Panc1 (cell line): ENCODE data around the gene DEFB129. TPM values are rescaled to one million over a fixed set of nuclear protein-coding genes. Genes with fewer than 3 reads are reported as not detected.

Experiments
- ATAC-seq: fragments of 200-7000 bp; cut with Tn5 transposase; 2 replicates; pipeline ENCODE4 v1.9.1; 2020; ENCODE audit warnings: mild to moderate bottlenecking, moderate library complexity
- BruUV-seq: library from RNA; stranded (reverse); fragments of 400-500 nt; replicated peaks from 2 replicates; lab custom pipeline; 2021; lab: Mats Ljungman, UMichigan
- CTCF ChIA-PET: fragments of 300-600 bp; sonication (Branson Sonifier 250); formaldehyde crosslinking; loops from one replicate; lab custom pipeline; 2022; ENCODE audit warnings: antibody characterized with exemption; lab: Charles Lee
- POLR2A ChIA-PET: fragments of 300-600 bp; sonication (Branson Sonifier 250); formaldehyde crosslinking; loops from one replicate; lab custom pipeline; 2022; ENCODE audit warnings: antibody characterized with exemption; lab: Charles Lee
- DNase-seq: peaks from one replicate; pipeline ENCODE4 v3.0.0-alpha.2; 2010; ENCODE audit warnings: low read depth, low spot score
- H3K27ac ChIP-seq: 2 replicates; pipeline ENCODE4 v1.5.1; 2011; ENCODE audit warnings: mild to moderate bottlenecking, low read length, inconsistent platforms
- H3K27me3 ChIP-seq: fragments of 200-500 bp; sonication (Bioruptor generic); 2 replicates; pipeline ENCODE4 v1.6.0; 2014; ENCODE audit warnings: low read length, inconsistent platforms; ENCODE audit not compliant: control insufficient read depth, insufficient read depth
- H3K36me3 ChIP-seq: fragments of 200-500 bp; sonication (Bioruptor generic); 2 replicates; pipeline ENCODE4 v1.5.1; 2014; ENCODE audit warnings: inconsistent platforms, mild to moderate bottlenecking, low read length, moderate library complexity; ENCODE audit not compliant: control insufficient read depth, insufficient read depth
- H3K4me1 ChIP-seq: 2 replicates; pipeline ENCODE4 v1.5.1; 2011; ENCODE audit warnings: inconsistent platforms, mild to moderate bottlenecking, low read length, moderate library complexity; ENCODE audit not compliant: control insufficient read depth, insufficient read depth
- H3K4me3 ChIP-seq, 2 experiments: 2 replicates each; pipeline ENCODE4 v1.5.1; 2011 to 2012; ENCODE audit warnings: low read depth in 2 of 2, low read length in 2 of 2, mild to moderate bottlenecking in 2 of 2, inconsistent platforms in 1 of 2, moderate library complexity in 1 of 2
- H3K9me3 ChIP-seq: fragments of 200-500 bp; sonication (Bioruptor generic); 2 replicates; pipeline ENCODE4 v1.5.1; 2014; ENCODE audit warnings: low read depth, mild to moderate bottlenecking, inconsistent platforms, low read length, moderate library complexity; ENCODE audit not compliant: control insufficient read depth, insufficient read depth
- POLR2AphosphoS5 ChIP-seq: IDR thresholded peaks from 2 replicates; pipeline ENCODE4 v1.6.1; 2012; ENCODE audit warnings: mild to moderate bottlenecking, low read depth, low read length, moderate library complexity
- SIN3A ChIP-seq: IDR thresholded peaks from 2 replicates; pipeline ENCODE4 v1.6.1; 2012; ENCODE audit warnings: low read depth, mild to moderate bottlenecking, low read length, moderate library complexity, borderline replicate concordance; ENCODE audit not compliant: insufficient read depth
- TCF7L2 ChIP-seq: IDR thresholded peaks from 2 replicates; pipeline ENCODE4 v1.6.1; 2011; ENCODE audit warnings: mild to moderate bottlenecking, low read depth, low read length, inconsistent platforms
- in situ Hi-C: cut with HindIII; loops from 2 replicates; pipeline ENCODE4 v1.10.0; 2016; ENCODE audit warnings: low sequenced_read_pairs, low pct_unique_long_range_greater_than_20kb
- intact Hi-C: fragments of 100-400 bp; cut with micrococcal nuclease; formaldehyde crosslinking; loops from one replicate; pipeline ENCODE4 v1.10.0; 2022; ENCODE audit not compliant: unreplicated experiment
- total RNA-seq: library from RNA; stranded (reverse); gene quantifications from one replicate; pipeline ENCODE4 v1.2.1, GENCODE V29; 2021; ENCODE audit not compliant: unreplicated experiment
- TF ChIP-seq, protein P1 (sequence below): fragments of 450-650 bp; IDR thresholded peaks from 2 replicates; pipeline ENCODE4 v1.5.1; 2017; ENCODE audit warnings: mild to moderate bottlenecking
- TF ChIP-seq, protein P2 (sequence below), 2 experiments: IDR thresholded peaks; 2 replicates each; pipeline ENCODE4 v1.6.1; 2011 to 2012; ENCODE audit warnings: low read depth in 2 of 2, control low read depth in 1 of 2, low read length in 1 of 2, mild to moderate bottlenecking in 1 of 2, moderate library complexity in 1 of 2; ENCODE audit not compliant: insufficient read depth in 1 of 2

The DEFB129 gene
- total RNA-seq, 1 experiment from 2014 or later, result not detected

- Histone ChIP-seq H3K27ac (no peak overlapping the region), H3K9me3 (no peaks in the 10 kb centered on the region), H3K36me3 (no peaks in the 10 kb centered on the region), H3K4me3 (no peak overlapping the region), H3K4me1 (no peaks in the 10 kb centered on the region), H3K27me3 (peaks cover 10% of the 10 kb centered on the region)
- no peak for ATAC-seq
- in situ Hi-C loops, result no loop called here
- no TSS peak for BruUV-seq
- POLR2A ChIA-PET, result interaction anchor here (0.7 kb wide), 1 partner anchor 245 kb away, joined by 3 read pairs; no protein-coding TSS in a partner anchor
- CTCF ChIA-PET, result no interaction called here
- TF ChIP-seq POLR2AphosphoS5, result no peak
- TF ChIP-seq, protein P1, sequence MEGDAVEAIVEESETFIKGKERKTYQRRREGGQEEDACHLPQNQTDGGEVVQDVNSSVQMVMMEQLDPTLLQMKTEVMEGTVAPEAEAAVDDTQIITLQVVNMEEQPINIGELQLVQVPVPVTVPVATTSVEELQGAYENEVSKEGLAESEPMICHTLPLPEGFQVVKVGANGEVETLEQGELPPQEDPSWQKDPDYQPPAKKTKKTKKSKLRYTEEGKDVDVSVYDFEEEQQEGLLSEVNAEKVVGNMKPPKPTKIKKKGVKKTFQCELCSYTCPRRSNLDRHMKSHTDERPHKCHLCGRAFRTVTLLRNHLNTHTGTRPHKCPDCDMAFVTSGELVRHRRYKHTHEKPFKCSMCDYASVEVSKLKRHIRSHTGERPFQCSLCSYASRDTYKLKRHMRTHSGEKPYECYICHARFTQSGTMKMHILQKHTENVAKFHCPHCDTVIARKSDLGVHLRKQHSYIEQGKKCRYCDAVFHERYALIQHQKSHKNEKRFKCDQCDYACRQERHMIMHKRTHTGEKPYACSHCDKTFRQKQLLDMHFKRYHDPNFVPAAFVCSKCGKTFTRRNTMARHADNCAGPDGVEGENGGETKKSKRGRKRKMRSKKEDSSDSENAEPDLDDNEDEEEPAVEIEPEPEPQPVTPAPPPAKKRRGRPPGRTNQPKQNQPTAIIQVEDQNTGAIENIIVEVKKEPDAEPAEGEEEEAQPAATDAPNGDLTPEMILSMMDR, result no peak
- TF ChIP-seq, protein P2, sequence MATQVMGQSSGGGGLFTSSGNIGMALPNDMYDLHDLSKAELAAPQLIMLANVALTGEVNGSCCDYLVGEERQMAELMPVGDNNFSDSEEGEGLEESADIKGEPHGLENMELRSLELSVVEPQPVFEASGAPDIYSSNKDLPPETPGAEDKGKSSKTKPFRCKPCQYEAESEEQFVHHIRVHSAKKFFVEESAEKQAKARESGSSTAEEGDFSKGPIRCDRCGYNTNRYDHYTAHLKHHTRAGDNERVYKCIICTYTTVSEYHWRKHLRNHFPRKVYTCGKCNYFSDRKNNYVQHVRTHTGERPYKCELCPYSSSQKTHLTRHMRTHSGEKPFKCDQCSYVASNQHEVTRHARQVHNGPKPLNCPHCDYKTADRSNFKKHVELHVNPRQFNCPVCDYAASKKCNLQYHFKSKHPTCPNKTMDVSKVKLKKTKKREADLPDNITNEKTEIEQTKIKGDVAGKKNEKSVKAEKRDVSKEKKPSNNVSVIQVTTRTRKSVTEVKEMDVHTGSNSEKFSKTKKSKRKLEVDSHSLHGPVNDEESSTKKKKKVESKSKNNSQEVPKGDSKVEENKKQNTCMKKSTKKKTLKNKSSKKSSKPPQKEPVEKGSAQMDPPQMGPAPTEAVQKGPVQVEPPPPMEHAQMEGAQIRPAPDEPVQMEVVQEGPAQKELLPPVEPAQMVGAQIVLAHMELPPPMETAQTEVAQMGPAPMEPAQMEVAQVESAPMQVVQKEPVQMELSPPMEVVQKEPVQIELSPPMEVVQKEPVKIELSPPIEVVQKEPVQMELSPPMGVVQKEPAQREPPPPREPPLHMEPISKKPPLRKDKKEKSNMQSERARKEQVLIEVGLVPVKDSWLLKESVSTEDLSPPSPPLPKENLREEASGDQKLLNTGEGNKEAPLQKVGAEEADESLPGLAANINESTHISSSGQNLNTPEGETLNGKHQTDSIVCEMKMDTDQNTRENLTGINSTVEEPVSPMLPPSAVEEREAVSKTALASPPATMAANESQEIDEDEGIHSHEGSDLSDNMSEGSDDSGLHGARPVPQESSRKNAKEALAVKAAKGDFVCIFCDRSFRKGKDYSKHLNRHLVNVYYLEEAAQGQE (IDR thresholded peaks at IDR 0.05; ENCODE audit: insufficient read depth in 1 of 2, low read depth in 2 of 2, low read length in 1 of 2), result no peak
- DNase-seq, result no peak
- intact Hi-C loops, result no loop called here
Measured at GRCh38 chr20:214383-214782, 12.7 kb upstream of the DEFB129 start.

GRCh38 chr20:215796-216195 lies 11.3 kb upstream of the DEFB129 start:
- H3K27ac ChIP-seq, result no peak overlapping the region
- TF ChIP-seq, protein P1, result no peak
- TF ChIP-seq TCF7L2 (no peak), POLR2AphosphoS5 (no peak), SIN3A (no peak)
- TF ChIP-seq, protein P2 (IDR thresholded peaks at IDR 0.05; ENCODE audit: insufficient read depth in 1 of 2, low read depth in 2 of 2, low read length in 1 of 2), result no peak
- no peaks in the 10 kb centered on the region for H3K36me3 ChIP-seq
- no peak for ATAC-seq
- intact Hi-C loops (loop anchor here (5.0 kb wide), 1 partner anchor 42 kb away; the partner anchor contains the start of gene DEFB132), in situ Hi-C loops (no loop called here)
- POLR2A ChIA-PET, result no interaction called here
- no peak for DNase-seq
- H3K4me3 ChIP-seq, result no peak overlapping the region
- H3K4me1 ChIP-seq, result no peaks in the 10 kb centered on the region
- BruUV-seq, result no TSS peak
- H3K27me3 ChIP-seq, result peaks cover 13% of the 10 kb centered on the region
- no peaks in the 10 kb centered on the region for H3K9me3 ChIP-seq
- CTCF ChIA-PET, result interaction anchor here (0.6 kb wide), 1 partner anchor 47 kb away, joined by 3 read pairs; no protein-coding TSS in a partner anchor
